ENCODE results near the gene SCD5.

DNA sequence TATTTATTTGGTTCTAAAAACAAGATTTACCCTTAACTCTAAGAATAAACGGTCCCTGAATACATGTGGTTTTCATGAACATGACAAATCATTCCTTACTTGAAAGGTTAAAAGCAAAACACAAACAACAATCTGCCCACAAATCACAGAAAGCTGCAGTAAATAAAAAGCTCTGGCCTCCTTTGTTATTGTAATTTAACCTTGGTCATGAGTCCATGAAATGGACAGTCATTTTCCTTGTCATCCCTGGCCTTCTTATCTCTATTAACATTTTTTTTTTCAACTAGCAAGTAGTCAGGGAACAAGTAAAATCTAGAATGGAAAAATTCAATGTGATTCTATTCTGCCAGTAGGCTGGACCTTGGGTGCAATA, 92.7 kb downstream of the SCD5 start:
- TF ChIP-seq EZH2 (IDR thresholded peaks at IDR 0.05; ENCODE audit: insufficient read depth, low read length) (no peak), CTCF (IDR thresholded peaks at IDR 0.05; ENCODE audit: insufficient read depth, low read depth, low read length) (no peak)

Data from astrocyte (in vitro differentiated cells and primary cell).